Measurements from ENCODE around the gene CCDC85B. TPM values are rescaled to one million over a fixed set of nuclear protein-coding genes. Genes with fewer than 3 reads are reported as not detected.
A peak's percentile ranks its signal among the peaks of the same experiment; 100 is the strongest.

CCDC85B gene
- total RNA-seq, 1 donor from 2014 or later, result 36.4 TPM

GRCh38 chr11:65892661-65893317, 2.3 kb downstream of the CCDC85B start:
- intact Hi-C loops (cut with DNase I), result no loop called here
- Histone ChIP-seq H3K9me3 (no peaks in the 10 kb centered on the region), H3K27me3 (no peaks in the 10 kb centered on the region), H3K27ac (peak overlapping the region; percentile 96), H3K4me1 (peaks cover 42% of the 10 kb centered on the region), H3K4me3 (peak overlapping the region; percentile 91), H3K36me3 (no peaks in the 10 kb centered on the region)
- TF ChIP-seq CTCF (IDR thresholded peaks at IDR 0.05), result no peak
- DNase-seq (no peak), ATAC-seq (no peak)

GRCh38 chr11:65894034-65894591, 3.6 kb downstream of the CCDC85B start:
- Histone ChIP-seq H3K27ac (peak overlapping the region; percentile 87), H3K36me3 (no peaks in the 10 kb centered on the region), H3K4me3 (peak overlapping the region; percentile 91), H3K27me3 (no peaks in the 10 kb centered on the region), H3K9me3 (no peaks in the 10 kb centered on the region), H3K4me1 (peaks cover 48% of the 10 kb centered on the region)
- intact Hi-C loops (cut with DNase I), result no loop called here
- ATAC-seq, result peak; percentile 2
- no peak for TF ChIP-seq CTCF (IDR thresholded peaks at IDR 0.05)
- no peak for DNase-seq

GRCh38 chr11:65895482-65895981, 5.1 kb downstream of the CCDC85B start:
- ATAC-seq (no peak), DNase-seq (no peak)
- TF ChIP-seq CTCF (IDR thresholded peaks at IDR 0.05), result no peak
- no peaks in the 10 kb centered on the region for H3K27me3 ChIP-seq
- H3K4me1 ChIP-seq, result peaks cover 44% of the 10 kb centered on the region
- intact Hi-C loops (cut with DNase I), result no loop called here
- H3K27ac ChIP-seq, result no peak overlapping the region
- no peak overlapping the region for H3K4me3 ChIP-seq
- no peaks in the 10 kb centered on the region for H3K9me3 ChIP-seq
- H3K36me3 ChIP-seq, result no peaks in the 10 kb centered on the region

GRCh38 chr11:65896034-65896999, 5.8 kb downstream of the CCDC85B start:
- no peak overlapping the region for H3K27ac ChIP-seq
- DNase-seq, result no peak
- ATAC-seq, result no peak
- no peaks in the 10 kb centered on the region for H3K9me3 ChIP-seq
- intact Hi-C loops (cut with DNase I), result no loop called here
- H3K4me1 ChIP-seq, result peaks cover 42% of the 10 kb centered on the region
- TF ChIP-seq CTCF (IDR thresholded peaks at IDR 0.05), result no peak
- H3K4me3 ChIP-seq, result no peak overlapping the region
- H3K36me3 ChIP-seq, result no peaks in the 10 kb centered on the region
- H3K27me3 ChIP-seq, result no peaks in the 10 kb centered on the region

GRCh38 chr11:65897020-65897471, 6.6 kb downstream of the CCDC85B start:
- Histone ChIP-seq H3K4me1 (peaks cover 35% of the 10 kb centered on the region), H3K9me3 (no peaks in the 10 kb centered on the region), H3K4me3 (no peak overlapping the region), H3K27ac (no peak overlapping the region), H3K36me3 (no peaks in the 10 kb centered on the region), H3K27me3 (no peaks in the 10 kb centered on the region)
- ATAC-seq (no peak), DNase-seq (no peak)
- no peak for TF ChIP-seq CTCF (IDR thresholded peaks at IDR 0.05)
- intact Hi-C loops (cut with DNase I), result no loop called here
